ENCODE measurements around the gene CELA2A.
"Not testable (repeated sequence)": the region's sequence is repeated elsewhere in the genome, so short reads cannot be mapped to it uniquely, and the experiment has no call there.

The CELA2A gene

DNA sequence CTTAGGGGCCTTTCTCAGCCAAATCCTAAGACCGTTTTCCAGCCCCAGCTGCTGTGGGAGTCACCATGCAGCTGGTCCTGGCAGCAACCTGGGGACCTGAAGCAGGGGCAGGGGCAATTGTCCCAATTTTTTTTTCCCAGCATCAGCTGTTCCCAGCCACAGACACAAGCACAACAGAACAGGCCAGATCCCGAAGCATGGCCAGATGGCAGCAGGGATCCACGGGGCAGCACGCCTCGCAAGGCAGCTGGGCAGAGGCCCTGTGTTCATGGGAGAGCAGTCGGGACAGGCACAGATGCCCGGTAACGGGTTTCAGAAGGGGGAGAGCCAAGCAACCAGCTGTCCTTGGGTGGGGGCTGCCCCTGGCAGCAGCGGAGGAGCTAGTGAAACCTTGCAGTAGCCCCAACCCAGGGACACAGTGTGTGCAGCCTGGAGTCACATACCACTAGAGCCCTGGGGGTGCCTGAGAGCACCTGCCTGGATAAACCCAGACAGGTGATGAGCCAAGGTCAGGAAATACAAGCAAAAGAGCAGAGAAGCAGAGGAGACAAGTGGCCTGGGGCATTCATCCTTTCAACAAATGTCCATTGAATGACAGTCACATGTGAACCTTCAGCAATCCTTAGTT, 13.4 kb downstream of the CELA2A start:
- not testable (repeated sequence) for DNase-seq

DNA sequence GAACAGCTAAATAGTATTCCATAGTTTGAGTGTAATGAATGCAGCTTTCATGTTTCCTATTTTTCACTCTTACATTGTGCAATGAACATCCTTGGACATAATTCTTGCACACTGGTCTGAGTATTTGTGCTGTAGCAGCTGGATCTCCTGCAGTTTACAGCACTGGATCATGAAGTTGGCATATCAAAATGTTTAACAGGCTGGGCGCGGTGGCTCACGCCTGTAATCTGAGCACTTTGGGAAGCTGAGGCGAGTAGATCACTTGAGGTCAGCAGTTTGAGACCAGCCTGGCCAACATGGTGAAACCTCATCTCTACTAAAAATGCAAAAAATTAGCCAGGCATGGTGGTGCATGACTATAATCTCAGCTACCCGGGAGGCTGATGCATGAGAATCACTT, 14.5 kb downstream of the CELA2A start:
- DNase-seq, result not testable (repeated sequence)

DNA sequence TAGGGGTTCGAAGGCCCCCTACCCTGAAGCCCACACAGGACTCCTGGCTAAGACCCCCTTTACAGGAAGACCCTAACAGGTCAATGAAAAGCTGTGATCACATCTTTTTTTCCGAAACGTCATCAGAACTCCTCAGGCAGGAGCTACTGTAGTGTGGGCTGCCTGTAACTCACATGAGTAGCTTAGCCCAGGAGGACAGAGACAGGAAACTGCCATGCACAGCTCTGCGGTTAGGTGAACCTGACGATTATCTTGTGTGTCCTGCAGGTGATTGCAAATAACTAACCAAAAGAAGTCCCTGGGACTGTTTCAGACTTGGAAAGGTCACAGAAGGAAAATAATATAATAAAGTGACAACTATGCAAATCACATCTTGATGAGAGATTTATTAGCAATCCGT, 15.2 kb downstream of the CELA2A start:
- DNase-seq, result not testable (repeated sequence)

DNA sequence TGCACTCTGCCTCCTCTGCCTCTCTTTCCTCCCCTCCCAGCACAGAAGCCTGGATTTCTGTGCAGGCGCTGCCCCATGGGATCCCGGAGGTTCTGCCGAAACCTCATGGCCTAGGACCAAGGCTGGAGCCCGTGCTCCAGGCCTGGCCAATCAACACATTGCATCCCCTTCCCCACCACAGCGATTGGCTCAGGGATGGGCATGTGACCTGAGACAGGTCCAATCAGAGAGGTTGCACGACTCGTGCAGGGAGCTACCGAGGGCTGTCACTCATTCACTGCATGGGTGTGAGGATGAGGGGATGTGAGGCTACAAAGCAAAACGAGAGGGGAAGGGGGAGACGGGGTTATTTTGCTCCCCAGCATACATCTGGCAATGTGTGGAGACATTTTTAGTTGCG, 16.1 kb downstream of the CELA2A start:
- DNase-seq, result no peak

DNA sequence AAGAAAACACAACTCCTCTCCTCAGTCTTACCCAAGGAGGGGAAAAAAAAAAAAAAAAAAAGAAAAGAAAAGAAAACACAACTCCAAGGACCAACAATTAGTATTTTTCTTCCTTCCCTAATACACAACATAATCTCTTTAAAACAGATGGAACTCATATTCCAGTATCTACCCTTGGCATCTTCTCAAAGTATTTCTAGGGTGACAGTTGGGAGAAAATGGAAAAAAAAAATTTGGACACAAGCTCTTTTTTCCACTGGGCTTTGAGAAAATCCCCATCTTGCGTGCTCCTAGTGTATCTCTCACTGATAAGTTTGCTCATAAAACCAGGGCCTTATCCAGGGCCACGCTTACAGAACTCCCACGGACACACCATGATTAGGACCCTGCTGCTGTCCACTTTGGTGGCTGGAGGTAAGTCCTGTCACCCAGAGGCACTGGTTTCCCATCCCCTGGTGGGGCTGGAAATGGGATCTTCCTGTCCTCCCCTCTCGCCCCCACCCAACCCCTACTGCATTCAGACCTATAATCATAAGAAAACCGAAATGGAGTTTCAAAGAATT, 19.3 kb downstream of the CELA2A start, which contains the start of gene CELA2B:
CELA2B (plus strand) TSS at position 353 of the 563 bp plus-strand sequence; CDS start at position 375, 22 bp downstream.
- no peak for DNase-seq

DNA sequence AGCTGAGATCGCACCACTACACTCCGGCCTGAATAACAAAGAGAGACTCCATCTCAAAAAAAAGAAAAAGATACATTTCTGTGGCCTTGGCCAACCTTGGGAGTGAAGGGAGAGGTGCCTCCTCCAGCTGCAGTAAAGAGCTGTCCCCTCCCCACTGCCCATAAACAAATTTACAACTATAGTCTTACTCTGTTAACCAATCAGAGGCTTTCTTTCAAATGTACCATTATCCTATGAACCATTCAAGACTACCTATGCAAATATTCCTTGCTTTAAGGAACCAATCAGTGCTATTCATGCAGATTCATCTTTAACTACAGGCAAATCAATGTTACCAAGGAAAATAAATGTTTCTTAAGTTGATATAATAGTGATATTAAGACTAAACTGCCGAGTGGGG, 20.4 kb downstream of the CELA2A start:
- DNase-seq, result no peak

DNA sequence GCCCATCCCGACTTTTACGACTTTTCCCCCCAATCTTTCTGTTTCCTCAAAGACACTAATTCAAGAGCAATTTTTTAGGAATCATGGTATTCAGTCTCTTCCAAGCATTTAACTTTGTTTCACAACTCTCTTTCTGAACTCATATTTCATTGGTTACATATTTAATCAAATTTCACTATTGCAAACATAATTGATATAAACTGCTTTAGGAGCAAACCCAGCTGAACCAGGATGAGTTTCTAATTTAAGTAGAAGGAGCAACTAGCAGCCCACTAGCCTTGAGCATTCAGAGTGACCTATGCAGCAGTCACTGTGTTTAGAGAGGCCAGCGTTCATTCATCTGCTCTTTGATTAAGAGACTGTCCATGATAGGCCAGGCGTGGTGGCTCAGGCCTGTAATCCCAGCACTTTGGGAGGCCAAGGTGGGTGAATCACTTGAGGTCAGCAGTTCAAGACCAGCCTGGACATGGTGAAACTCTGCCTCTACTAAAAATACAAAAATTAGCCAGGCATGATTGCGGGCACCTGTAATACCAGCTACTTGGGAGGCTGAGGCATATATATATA, 21.2 kb downstream of the CELA2A start:
- no peak for DNase-seq

DNA sequence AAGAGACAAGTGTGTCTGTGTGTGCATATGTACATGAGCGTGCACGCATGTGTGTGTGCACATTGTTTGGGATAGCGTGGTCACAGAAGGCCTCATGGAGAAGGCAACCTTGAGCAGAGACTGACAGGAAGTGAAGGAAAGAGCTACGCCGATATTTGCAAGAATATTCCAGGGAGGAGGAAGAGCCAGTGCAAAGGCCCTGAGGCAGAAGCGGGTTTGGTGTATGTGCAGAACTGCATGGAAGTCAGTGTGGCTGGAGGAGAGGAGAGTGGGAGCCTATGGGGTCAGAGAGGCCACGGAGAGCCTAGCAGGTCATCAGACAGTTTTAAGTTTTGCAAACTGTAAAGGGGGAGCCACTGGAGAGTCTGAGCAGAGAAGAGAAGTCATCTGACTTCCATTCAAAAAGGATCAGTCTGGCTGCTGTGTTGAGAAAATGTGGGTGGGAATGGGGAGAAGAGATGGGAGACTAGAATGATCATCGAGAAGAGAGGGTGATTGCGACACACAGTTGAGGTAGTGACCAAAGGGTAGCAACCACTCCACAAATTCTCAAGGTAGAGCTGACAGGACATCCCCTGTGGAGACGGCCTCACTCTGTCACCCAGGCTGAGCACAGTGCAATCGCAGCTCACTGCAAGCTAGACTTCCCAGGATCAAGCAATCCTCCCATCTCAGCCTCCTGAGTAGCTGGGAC, 23.3 kb downstream of the CELA2A start:
- DNase-seq, result no peak

DNA sequence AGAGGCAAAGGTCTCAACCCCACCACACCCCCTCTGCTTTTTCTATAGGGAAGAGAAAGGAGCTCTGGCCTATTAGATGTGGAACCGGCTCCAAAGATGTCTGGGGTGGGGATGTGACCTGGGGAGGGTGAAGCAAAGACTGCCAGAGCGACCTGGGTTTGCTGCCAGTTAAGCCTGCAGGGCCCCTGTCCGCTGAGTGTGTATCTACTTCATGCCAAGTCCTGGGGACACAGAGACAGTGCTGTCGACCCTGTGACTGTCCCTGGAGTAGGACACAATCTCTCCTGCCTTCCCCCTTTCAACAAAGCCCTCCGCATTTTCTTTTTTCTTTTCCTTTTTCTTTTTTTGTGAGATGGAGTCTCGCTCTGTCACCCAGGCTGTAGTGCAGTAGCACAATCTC, 25.9 kb downstream of the CELA2A start:
- DNase-seq, result not testable (repeated sequence)

DNA sequence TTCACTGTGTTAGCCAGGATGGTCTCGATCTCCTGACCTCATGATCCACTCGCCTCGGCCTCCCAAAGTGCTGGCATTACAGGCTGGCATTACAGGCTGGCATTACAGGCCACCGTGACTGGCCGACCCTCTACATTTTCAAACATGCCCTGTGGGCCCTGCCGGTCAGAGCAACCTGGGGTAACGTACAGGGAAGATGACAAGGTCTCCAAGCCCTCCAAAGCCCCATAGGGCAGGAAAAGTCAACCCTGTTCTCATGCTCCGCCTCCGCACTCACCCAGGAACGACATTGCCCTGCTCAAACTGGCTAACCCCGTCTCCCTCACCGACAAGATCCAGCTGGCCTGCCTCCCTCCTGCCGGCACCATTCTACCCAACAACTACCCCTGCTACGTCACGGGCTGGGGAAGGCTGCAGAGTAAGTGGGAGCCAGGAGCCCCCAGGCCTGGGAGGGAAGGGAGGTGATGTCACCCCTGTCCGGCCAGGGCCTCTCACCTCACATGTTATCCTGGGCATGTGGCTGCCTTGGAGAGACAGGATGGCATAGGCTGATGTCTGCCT, 26.5 kb downstream of the CELA2A start:
- not testable (repeated sequence) for DNase-seq

DNA sequence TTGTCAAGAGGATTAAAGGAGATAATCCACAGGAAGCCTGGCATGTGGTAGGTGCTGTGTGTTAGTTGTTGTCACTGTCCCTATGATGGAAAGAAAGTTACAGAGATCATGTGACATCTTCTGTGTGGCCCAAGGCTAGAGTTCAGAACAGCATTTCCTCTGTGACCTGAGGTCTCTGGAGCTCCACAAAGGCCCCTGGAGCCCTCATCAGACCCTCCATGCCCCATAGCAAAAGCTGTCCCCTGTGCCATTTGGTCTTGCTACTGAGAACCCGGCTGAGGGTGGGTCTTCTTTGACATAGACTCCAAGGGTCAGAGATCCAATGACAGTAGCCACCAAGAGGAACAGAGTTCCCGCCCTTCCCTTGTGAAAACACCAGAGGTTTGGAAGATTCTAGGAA, 27.4 kb downstream of the CELA2A start:
- DNase-seq, result no peak

DNA sequence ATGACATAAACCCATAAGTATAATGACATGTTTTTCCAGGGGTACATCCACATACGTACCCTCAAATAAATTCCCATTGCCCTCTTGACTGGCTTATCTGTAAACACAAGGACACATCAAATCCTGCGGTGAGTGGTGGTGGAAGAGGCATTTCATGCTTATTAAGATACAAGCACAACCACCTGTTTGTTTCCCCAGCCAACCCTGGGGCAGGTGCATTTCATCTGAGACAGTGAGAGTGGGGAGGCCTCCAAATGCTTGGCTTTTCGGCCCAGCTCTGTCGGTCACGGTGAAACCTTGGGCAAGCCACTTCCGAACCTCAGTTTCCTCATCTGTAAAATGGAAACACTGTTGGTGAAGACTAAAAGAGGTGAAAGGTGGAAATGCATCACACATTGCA, 27.9 kb downstream of the CELA2A start:
- DNase-seq, result not testable (repeated sequence)

DNA sequence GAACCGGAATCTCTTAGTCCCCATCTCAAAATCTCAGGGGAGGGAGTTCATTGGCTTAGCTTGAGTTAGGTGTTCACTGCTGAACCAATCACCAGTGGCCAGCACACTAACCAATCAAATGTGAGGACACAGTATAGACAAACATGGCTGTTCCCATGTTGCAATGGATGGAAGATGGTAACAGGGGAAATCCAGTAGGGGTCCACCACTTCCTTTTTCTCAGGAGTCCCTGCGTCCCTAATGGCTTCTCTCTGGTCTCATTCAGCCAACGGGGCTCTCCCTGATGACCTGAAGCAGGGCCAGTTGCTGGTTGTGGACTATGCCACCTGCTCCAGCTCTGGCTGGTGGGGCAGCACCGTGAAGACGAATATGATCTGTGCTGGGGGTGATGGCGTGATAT, 29.1 kb downstream of the CELA2A start:
- no peak for DNase-seq

DNA sequence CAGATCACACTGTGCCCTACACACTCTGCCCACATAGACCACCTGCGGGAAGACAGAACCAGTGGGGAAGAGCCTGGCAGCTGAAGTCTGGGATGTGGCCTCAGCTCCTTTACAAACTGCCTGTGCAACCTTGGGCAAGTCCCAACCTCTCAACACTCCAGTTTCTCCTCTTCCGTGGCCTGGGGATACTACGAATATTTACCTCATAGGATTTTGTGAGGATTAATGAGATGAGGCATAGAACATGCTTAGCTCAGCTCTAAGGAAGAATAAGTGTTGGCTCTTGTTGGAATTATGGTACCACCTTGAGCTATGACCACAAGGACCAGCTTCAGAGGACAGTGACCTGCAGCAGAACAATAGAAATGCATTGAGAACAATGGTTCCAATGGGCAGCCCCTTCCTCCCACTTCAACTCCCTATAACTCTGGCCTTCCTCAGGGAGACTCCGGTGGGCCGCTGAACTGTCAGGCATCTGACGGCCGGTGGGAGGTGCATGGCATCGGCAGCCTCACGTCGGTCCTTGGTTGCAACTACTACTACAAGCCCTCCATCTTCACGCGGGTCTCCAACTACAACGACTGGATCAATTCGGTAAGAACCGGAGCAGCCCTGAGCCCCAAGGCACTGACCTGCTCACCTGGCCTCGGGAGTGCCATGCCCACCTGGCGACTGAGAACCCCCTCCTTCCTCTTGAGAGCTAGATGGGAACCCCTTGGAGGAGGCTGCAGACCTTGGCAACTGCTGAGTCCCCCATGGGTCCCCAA, 30.5 kb downstream of the CELA2A start:
- not testable (repeated sequence) for DNase-seq

DNA sequence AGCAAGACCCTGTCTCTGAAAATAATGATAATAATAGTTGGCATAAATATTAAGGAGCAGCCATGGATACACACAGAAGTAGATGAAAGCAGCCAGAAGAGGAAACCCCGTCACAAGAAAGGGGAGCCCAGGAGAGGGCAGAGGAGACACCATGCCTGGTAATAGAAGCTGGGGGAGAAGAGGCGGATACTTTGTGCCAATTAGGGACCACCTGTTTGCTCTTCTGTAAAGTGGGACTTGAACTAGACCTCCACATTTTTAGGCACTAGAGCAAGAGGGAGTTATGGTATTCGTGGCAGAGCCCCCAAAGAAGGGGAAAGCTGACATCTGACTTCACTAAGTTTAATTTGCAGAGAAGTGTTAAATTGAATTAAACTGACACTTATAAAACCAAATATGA, 31.8 kb downstream of the CELA2A start:
- DNase-seq, result no peak

DNA sequence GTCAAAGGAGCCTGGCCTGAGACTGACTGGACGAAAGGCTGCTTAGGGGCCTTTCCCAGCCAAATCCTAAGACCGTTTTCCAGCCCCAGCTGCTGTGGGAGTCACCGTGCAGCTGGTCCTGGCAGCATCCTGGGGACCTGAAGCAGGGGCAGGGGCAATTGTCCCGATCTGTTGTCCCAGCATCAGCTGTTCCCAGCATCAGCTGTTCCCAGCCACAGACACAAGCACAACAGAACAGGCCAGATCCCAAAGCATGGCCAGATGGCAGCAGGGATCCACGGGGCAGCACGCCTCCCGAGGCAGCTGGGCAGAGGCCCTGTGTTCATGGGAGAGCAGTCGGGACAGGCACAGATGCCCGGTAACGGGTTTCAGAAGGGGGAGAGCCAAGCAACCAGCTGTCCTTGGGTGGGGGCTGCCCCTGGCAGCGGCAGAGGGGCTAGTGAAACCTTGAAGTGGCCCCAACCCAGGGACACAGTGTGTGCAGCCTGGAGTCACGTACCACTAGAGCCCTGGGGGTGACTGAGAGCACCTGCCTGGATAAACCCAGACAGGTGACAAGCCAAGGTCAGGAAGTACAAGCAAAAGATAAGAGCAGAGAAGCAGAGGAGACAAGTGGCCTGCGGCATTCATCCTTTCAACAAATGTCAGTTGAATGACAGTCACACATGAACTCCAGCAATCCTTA, 32.7 kb downstream of the CELA2A start:
- DNase-seq, result no peak

DNA sequence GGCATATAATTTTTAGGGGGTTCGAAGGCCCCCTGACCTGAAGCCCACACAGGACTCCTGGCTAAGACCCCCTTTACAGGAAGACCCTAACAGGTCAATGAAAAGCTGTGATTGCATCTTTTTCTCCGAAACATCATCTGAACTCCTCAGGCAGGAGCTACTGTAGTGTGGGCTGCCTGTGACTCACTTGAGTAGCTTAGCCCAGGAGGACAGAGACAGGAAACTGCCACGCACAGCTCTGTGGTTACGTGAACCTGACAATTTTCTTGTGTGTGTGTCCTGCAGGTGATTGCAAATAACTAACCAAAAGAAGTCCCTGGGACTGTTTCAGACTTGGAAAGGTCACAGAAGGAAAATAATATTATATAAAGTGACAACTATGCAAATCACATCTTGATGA, 34.5 kb downstream of the CELA2A start:
- DNase-seq, result not testable (repeated sequence)

DNA sequence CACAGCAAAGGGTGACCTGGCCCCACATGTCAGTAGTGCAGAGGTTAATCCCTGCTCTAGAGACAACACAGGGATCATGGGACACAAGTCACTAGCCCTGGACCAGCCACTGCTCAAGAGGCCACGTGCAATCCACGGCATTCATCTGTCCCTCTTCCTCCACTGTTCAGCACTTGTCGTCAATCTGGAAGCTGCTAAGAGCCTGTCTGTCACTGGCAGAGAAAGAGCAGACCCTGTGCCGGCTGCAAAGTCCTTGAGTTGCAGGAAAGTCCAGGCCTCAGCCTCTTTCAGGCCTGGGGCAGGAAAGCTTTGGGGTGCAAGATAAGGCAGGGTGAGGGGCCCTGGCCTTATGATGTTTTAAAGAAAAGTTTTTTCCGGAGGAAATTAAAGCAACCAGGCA, 36.1 kb downstream of the CELA2A start:
- no peak for DNase-seq

DNA sequence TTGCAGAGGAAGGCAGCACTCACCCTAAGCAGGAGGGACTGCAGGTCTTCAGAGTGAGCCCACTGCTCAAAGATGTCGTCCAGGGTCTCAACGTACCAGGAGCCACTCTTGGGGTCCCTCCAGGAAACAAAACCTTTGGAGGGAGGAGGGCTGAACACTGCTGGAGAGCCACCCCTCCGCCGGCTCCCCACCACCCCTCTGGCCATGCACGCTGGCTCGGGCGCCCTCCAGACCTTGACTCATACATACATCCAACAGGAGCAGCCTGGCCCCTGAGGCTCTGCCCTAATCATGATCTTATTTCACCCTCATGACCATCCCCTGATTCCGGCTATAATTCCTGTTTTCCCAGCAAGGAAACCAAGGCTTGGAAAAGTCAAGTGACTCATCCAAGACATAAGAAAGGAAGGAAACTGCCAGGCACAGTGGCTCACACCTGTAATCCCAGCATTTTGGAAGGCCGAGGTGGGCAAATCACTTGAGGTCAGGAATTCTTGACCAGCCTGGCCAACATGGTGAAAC, 37.4 kb downstream of the CELA2A start:
- DNase-seq, result no peak

DNA sequence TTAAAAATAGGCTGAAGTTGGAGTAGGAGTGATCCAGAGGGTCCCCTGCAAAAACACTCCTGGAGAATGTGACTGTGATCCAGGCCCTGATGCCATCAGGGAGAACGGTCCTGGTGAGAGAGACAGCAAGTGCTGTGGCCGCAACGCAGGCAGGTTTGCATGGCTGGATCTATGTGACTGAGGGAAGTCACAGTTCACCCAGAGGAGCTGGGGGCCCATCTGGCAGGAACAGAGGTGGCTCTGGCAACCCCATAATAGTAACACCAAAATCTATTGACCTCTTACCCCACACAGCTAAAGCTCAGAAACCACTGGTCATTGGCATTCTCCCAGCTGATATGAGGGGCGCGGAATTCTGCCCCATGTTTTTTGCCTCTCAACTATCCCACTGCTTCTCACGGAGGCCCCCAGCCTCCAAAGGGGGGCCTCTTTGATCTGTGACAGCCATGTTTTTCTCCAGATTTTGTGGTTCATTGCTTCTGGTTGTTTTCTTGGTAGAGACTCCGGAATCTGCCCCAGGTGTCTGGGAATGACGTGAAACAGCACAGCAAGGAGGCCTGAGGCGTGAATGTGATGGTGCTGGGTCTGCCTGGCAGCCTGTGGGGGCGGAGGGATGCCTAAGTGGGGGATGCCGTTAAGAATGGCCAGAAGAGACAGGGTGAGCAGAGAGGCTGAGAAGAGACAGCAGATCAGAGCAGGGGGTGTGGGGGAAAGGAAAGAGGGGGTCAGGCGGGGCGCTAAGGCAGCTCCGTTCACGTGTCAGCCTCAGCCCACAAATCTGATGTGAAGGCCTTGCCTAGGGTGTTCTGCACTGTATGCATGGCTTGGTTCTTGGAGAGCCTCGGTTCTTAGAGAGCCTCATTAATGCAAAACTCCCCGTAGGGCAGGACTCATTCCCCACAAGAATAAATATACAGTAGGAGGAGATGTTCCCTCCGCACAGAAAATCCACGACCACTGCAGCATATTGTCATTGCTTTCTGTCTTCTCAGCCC, 43.9 kb downstream of the CELA2A start:
- DNase-seq, result no peak
